GM12865 (cell line): ENCODE measurements around the gene ARMCX4.
"Not testable (repeated sequence)": the region's sequence is repeated elsewhere in the genome, so short reads cannot be mapped to it uniquely, and the experiment has no call there.

Experiments
- DNase-seq: peaks from one replicate; pipeline ENCODE4 v3.0.0; 2010; ENCODE audit warnings: low read depth
- H3K4me3 ChIP-seq: 2 replicates; pipeline ENCODE4 v1.5.1; 2011; ENCODE audit warnings: mild to moderate bottlenecking, low read depth, low read length, control low read depth
- CTCF ChIP-seq: IDR thresholded peaks from 2 replicates; pipeline ENCODE4 v1.5.1; 2011; ENCODE audit warnings: low read length, control low read depth, low read depth, inconsistent platforms; ENCODE audit not compliant: insufficient read depth; ENCODE audit errors: missing control alignments

The ARMCX4 gene

GRCh38 chrX:101493225-101493624 lies 8.0 kb downstream of the ARMCX4 start:
- TF ChIP-seq CTCF: no peak
- no peak for DNase-seq
- H3K4me3 ChIP-seq: no peak overlapping the region

DNA sequence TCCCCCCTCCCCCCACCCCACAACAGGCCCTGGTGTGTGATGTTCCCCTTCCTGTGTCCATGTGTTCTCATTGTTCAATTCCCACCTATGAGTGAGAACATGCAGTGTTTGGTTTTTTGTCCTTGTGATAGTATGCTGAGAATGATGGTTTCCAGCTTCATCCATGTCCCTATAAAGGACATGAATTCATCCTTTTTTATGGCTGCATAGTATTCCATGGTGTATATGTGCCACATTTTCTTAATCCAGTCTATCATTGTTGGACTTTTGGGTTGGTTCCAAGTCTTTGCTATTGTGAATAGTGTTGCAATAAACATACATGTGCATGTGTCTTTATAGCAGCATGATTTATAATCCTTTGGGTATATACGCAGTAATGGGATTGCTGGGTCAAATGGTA lies 17.7 kb downstream of the ARMCX4 start:
- H3K4me3 ChIP-seq, DNase-seq: not testable (repeated sequence)

- DNase-seq: no peak
- no peak for TF ChIP-seq CTCF
Measured at GRCh38 chrX:101507372-101507771, 22.1 kb downstream of the ARMCX4 start.

GRCh38 chrX:101507986-101508385 lies 22.7 kb downstream of the ARMCX4 start:
- no peak for DNase-seq
- TF ChIP-seq CTCF: no peak
- no peak overlapping the region for H3K4me3 ChIP-seq

More at GRCh38 chrX:101507372-101507771, 22.1 kb downstream of the ARMCX4 start:
- H3K4me3 ChIP-seq: no peak overlapping the region

DNA sequence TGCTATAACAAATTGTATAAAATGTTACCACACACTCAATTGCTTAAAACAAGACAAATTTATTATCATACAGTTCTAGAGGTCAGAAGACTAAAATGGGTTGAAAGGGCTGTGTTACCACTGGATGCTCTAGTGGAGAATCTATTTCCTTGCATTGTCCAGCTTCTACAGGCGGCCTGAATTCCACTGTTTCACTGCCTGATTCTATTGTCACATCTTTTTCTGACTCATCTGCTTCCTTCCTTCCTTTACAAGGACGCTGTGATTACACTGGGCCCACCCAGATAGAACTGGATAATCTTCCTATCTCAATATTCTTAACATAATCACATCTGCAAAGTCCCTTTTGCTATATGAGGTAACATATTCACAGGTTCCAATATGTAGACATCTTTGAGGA lies 45.7 kb downstream of the ARMCX4 start:
- no peak overlapping the region for H3K4me3 ChIP-seq
- no peak for DNase-seq
- no peak for TF ChIP-seq CTCF
